ENCODE measurements around the gene HBA1. TPM values are rescaled to one million over a fixed set of nuclear protein-coding genes. Genes with fewer than 3 reads are reported as not detected.
"Not testable (repeated sequence)": the region's sequence is repeated elsewhere in the genome, so short reads cannot be mapped to it uniquely, and the experiment has no call there.

HBA1 gene
- total and polyA plus RNA-seq, 2 of the 8 experiments (the other 6 are each of a cell fraction or from before 2014, with no cell fraction given), result 2.3 TPM

GRCh38 chr16:173211-173854 is 3.1 kb upstream of the HBA1 start:
- H2BK5ac ChIP-seq (ENCODE audit: low read depth, low read length); H3K18ac ChIP-seq (ENCODE audit: extremely low read depth, low read length); H3K4me2 ChIP-seq (ENCODE audit: insufficient read depth in 1 of 2, low read depth in 2 of 2, low read length in 2 of 2); H2BK12ac ChIP-seq (ENCODE audit: low read depth, low read length); H2AFZ ChIP-seq (ENCODE audit: low read length); H2BK120ac ChIP-seq (replicated peaks; ENCODE audit: low read depth, low read length); H4K5ac ChIP-seq (ENCODE audit: insufficient read length, low read depth, low read length); H3K79me2 ChIP-seq (ENCODE audit: control insufficient read depth in 1 of 2, insufficient read depth in 2 of 2, low read length in 2 of 2); POLR2A ChIA-PET (ENCODE audit: partially characterized antibody); CTCF ChIA-PET (ENCODE audit: partially characterized antibody); H3K4me3 ChIP-seq (ENCODE audit: extremely low read depth in 1 of 4, insufficient read depth in 2 of 4, low read depth in 3 of 4, low read length in 4 of 4); H3K14ac ChIP-seq (ENCODE audit: insufficient read length); H3K36me3 ChIP-seq (ENCODE audit: control insufficient read depth in 2 of 4, insufficient read depth in 4 of 4, low read length in 3 of 4); H3K56ac ChIP-seq (replicated peaks; ENCODE audit: insufficient read length, low read depth, low read length); H3K23ac ChIP-seq (ENCODE audit: insufficient read length); H2BK15ac ChIP-seq (ENCODE audit: low read length); H2AK5ac ChIP-seq (ENCODE audit: low read depth, low read length); H3K27ac ChIP-seq (ENCODE audit: low read depth, low read length); H3K9me3 ChIP-seq (ENCODE audit: insufficient read depth in 2 of 2, low read depth in 1 of 2, low read length in 1 of 2); H3K4ac ChIP-seq (replicated peaks; ENCODE audit: insufficient read length, low read depth, low read length); H3K79me1 ChIP-seq (ENCODE audit: low read depth, low read length); DNase-seq (ENCODE audit: low read depth in 1 of 2, low spot score in 2 of 2); H3K9ac ChIP-seq (replicated peaks in 1 of 4; ENCODE audit: extremely low read depth in 1 of 4, low read depth in 3 of 4, low read length in 3 of 4); FAIRE-seq; H4K8ac ChIP-seq (ENCODE audit: extremely low read depth, insufficient read depth, low read length); H2BK20ac ChIP-seq (ENCODE audit: low read length); H4K91ac ChIP-seq (replicated peaks; ENCODE audit: insufficient read length, low read length); H3K23me2 ChIP-seq (ENCODE audit: low read depth, low read length): not testable (repeated sequence)
- 15% methylated on average over 13 of the region's 44 CpGs; no CpG with 5 or more reads in 1 of the 2 experiments for WGBS, 2 experiments (ENCODE audit: extremely low coverage in 1 of 2, insufficient coverage in 1 of 2, insufficient read length in 1 of 2, insufficient replicate concordance in 2 of 2, low coverage in 1 of 2, low lambda C conversion rate in 2 of 2, missing lambda C conversion rate in 1 of 2)
- peaks cover 54 to 83% (median 74%) of the 10 kb centered on the region in 4 experiments for H3K27me3 ChIP-seq (replicated peaks in 1 of 4; ENCODE audit: control insufficient read depth in 3 of 4, extremely low read depth in 1 of 4, insufficient read depth in 3 of 4, low read length in 3 of 4)
- H3K4me1 ChIP-seq (replicated peaks in 1 of 4; ENCODE audit: control insufficient read depth in 3 of 4, insufficient read depth in 4 of 4, low read length in 3 of 4), result peaks cover 0 to 12% (median 1%) of the 10 kb centered on the region in 4 experiments; a peak in 4 of 7 replicates
- TF ChIP-seq EZH2 (IDR thresholded peaks at IDR 0.05; ENCODE audit: low read depth, low read length, severe bottlenecking), result peak; percentile 45
- H4K20me1 ChIP-seq (replicated peaks in 1 of 2; ENCODE audit: control insufficient read depth in 1 of 2, insufficient read depth in 2 of 2, low read length in 2 of 2), result peaks cover 8 to 20% of the 10 kb centered on the region in 2 experiments
